ENCODE results near the gene NUDT16.

Gene NUDT16

DNA sequence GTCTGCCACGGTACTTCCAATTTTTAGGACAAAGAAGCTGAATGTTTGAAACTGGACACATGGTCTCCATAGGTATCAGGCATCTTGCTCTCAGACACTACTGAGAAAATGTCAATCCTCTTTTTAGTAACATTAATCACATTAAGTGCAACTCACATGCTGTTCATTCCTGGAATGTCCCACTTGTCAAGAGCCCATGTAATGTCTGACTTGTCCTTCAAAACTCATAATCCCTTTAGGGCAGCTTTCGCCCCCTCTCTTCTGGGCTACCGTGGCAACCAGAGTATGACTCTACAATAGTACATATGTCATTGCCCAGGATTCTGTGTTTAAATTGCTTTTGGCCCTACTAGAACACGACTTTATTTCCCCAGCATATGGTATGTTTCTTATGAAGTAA lies 12.3 kb downstream of the NUDT16 start (continued):
- no peak for TF ChIP-seq ZNF416 (tag by site-specific recombination; IDR thresholded peaks at IDR 0.05)

DNA sequence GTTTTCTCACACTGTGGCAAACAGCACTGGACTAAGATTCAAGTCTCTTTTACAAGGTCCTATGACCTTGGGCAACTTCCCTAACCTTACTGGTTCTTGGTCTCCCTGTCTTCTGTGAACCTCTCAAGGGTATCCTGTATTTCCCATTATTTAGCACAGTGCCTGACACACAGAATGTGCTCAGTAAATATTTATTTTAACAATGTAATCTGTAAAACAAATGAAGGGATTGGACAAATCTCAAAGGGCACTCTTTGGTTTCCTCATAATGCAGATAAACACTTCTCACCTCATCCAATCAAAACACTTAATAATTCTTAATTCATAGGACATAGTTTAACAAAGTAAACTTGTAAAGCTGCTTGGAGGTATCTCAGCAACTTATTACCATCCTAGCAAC lies 12.8 kb downstream of the NUDT16 start:
- ChIA-PET CTCF (no interaction called here), POLR2A (no interaction called here)
- Histone ChIP-seq H3K4me1 (ENCODE audit: control insufficient read depth, insufficient read depth, low read length) (no peaks in the 10 kb centered on the region), H3K36me3 (ENCODE audit: control insufficient read depth in 2 of 2, insufficient read depth in 1 of 2, low read length in 2 of 2) (no peaks in the 10 kb centered on the region), H3K4me3 (ENCODE audit: low read depth, low read length) (no peak overlapping the region), H3K9me3 (ENCODE audit: control insufficient read depth, insufficient read depth, low read depth, low read length) (no peaks in the 10 kb centered on the region), H3K27ac (ENCODE audit: extremely low read depth, low read depth, low read length) (no peak overlapping the region)
- no peak for TF ChIP-seq MZF1 (tag by site-specific recombination; IDR thresholded peaks at IDR 0.05; ENCODE audit: borderline replicate concordance)
- no peak for TF ChIP-seq KLF8 (tag by site-specific recombination; IDR thresholded peaks at IDR 0.05)
- no peak for TF ChIP-seq ZNF837 (tag by site-specific recombination; IDR thresholded peaks at IDR 0.05)
- no peak for TF ChIP-seq ZNF677 (tag by site-specific recombination; IDR thresholded peaks at IDR 0.05)
- no peak for TF ChIP-seq CTCF (tag by site-specific recombination; IDR thresholded peaks at IDR 0.05)
- no peak for TF ChIP-seq ZNF423 (tag by site-specific recombination; IDR thresholded peaks at IDR 0.05)
- TF ChIP-seq ZNF202 (tag by site-specific recombination; IDR thresholded peaks at IDR 0.05; ENCODE audit: borderline replicate concordance) = no peak
- TF ChIP-seq ZNF654 (tag by site-specific recombination; IDR thresholded peaks at IDR 0.05; ENCODE audit: low read depth) = no peak

DNA sequence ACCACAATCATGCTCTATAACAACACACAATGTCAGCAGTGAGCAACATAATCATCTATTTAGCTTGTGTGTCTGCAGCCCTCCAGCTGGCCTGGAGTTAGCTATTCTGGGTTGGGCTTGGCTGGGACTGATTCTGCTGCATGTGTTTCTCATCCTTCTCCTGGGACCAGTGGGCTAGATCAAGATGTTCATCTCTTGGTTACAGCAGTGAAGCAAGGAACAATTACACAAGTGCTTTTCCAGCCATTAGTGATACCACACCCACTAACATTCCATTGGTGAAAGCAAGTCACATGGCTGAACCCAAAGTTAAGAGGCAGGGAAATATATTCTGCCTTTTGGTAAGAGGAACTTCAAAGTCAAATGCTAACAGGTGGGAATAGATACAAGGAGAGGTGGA lies 14.6 kb downstream of the NUDT16 start:
- CTCF ChIA-PET = no interaction called here

GRCh38 chr3:131397889-131398288 lies 16.3 kb downstream of the NUDT16 start:
- Histone ChIP-seq H3K4me1 (ENCODE audit: control insufficient read depth, insufficient read depth, low read length) (no peaks in the 10 kb centered on the region), H3K27ac (ENCODE audit: extremely low read depth, low read depth, low read length) (no peak overlapping the region), H3K36me3 (ENCODE audit: control insufficient read depth in 2 of 2, insufficient read depth in 1 of 2, low read length in 2 of 2) (no peaks in the 10 kb centered on the region), H3K9me3 (ENCODE audit: control insufficient read depth, insufficient read depth, low read depth, low read length) (no peaks in the 10 kb centered on the region), H3K4me3 (ENCODE audit: low read depth, low read length) (no peak overlapping the region)
- TF ChIP-seq ZBTB21 (tag by site-specific recombination; IDR thresholded peaks at IDR 0.05) = no peak
- CTCF ChIA-PET = no interaction called here
- POLR2A ChIA-PET = no interaction called here

More for the DNA sequence above, 14.6 kb downstream of the NUDT16 start:
- TF ChIP-seq SP7 (tag by site-specific recombination; IDR thresholded peaks at IDR 0.05) (no peak), ZNF645 (tag by site-specific recombination; IDR thresholded peaks at IDR 0.05) (no peak), ZNF670 (tag by site-specific recombination; IDR thresholded peaks at IDR 0.05; ENCODE audit: low read depth) (no peak)
- TF ChIP-seq, protein P1, sequence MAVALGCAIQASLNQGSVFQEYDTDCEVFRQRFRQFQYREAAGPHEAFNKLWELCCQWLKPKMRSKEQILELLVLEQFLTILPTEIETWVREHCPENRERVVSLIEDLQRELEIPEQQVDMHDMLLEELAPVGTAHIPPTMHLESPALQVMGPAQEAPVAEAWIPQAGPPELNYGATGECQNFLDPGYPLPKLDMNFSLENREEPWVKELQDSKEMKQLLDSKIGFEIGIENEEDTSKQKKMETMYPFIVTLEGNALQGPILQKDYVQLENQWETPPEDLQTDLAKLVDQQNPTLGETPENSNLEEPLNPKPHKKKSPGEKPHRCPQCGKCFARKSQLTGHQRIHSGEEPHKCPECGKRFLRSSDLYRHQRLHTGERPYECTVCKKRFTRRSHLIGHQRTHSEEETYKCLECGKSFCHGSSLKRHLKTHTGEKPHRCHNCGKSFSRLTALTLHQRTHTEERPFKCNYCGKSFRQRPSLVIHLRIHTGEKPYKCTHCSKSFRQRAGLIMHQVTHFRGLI (tag by site-specific recombination; IDR thresholded peaks at IDR 0.05) = peak; percentile 74; the same call in 1 of the 2 replicates
- H3K4me3 ChIP-seq (ENCODE audit: low read depth, low read length) = no peak overlapping the region
- no peaks in the 10 kb centered on the region for H3K4me1 ChIP-seq (ENCODE audit: control insufficient read depth, insufficient read depth, low read length)
- no peak overlapping the region for H3K27ac ChIP-seq (ENCODE audit: extremely low read depth, low read depth, low read length)
- POLR2A ChIA-PET = no interaction called here
- H3K9me3 ChIP-seq (ENCODE audit: control insufficient read depth, insufficient read depth, low read depth, low read length) = no peaks in the 10 kb centered on the region
- H3K36me3 ChIP-seq (ENCODE audit: control insufficient read depth in 2 of 2, insufficient read depth in 1 of 2, low read length in 2 of 2) = no peaks in the 10 kb centered on the region
